GM12872 (cell line): ENCODE measurements around the gene PIP4K2C.

ENCODE experiments used
- CTCF ChIP-seq: IDR thresholded peaks from 3 replicates; pipeline ENCODE4 v1.5.1; 2011; ENCODE audit warnings: low read depth, mild to moderate bottlenecking, low read length, moderate library complexity; ENCODE audit not compliant: insufficient read depth

The PIP4K2C gene

GRCh38 chr12:57552306-57552651 lies 38.7 kb upstream of the PIP4K2C start:
- no peak for TF ChIP-seq CTCF

- TF ChIP-seq CTCF, result no peak
These were observed 38.1 kb upstream of the PIP4K2C start for GRCh38 chr12:57552835-57553313.

- no peak for TF ChIP-seq CTCF
These were observed 37.4 kb upstream of the PIP4K2C start for GRCh38 chr12:57553343-57554202.

- no peak for TF ChIP-seq CTCF
These were observed 36.5 kb upstream of the PIP4K2C start for GRCh38 chr12:57554453-57554852.

GRCh38 chr12:57554897-57555296 lies 36.1 kb upstream of the PIP4K2C start:
- TF ChIP-seq CTCF, result no peak

- no peak for TF ChIP-seq CTCF
These were observed 32.1 kb upstream of the PIP4K2C start for GRCh38 chr12:57558864-57559263.

- TF ChIP-seq CTCF, result no peak
These were observed 30.5 kb upstream of the PIP4K2C start for GRCh38 chr12:57560516-57560915.
